ENCODE measurements around the gene EIF4B.

Gene EIF4B

DNA sequence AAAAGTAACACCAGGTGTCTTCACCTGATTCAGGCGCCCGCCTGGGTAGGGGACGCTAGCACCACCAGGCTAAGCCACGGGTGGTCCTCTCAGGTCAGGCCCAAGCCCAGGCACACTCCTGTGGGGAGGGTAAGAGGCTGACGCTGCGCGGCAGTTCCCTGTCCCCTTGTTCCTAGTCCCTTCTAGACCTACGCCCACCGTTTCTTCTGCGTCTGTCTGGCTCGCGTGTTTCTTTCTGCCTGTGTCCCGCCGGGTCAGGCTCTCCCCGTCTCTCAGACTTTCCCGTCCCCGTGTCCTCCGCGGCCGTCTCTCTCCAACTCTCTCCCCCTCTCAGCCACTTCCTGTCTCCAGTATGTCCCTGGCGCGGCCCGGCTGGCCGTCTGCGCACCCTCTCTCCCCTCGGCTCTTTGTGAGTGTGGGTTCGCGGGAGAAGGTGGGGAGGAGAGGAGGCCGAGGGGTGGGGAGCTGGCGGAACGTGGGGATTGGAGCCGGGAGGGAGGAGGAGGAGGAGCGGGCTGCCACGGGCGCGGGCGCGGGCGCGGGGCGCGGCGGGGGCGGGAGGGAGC, 40.5 kb downstream of the EIF4B start:
- peak in 55 of 56 donors; percentile 34 to 90 (median 81) for DNase-seq

DNA sequence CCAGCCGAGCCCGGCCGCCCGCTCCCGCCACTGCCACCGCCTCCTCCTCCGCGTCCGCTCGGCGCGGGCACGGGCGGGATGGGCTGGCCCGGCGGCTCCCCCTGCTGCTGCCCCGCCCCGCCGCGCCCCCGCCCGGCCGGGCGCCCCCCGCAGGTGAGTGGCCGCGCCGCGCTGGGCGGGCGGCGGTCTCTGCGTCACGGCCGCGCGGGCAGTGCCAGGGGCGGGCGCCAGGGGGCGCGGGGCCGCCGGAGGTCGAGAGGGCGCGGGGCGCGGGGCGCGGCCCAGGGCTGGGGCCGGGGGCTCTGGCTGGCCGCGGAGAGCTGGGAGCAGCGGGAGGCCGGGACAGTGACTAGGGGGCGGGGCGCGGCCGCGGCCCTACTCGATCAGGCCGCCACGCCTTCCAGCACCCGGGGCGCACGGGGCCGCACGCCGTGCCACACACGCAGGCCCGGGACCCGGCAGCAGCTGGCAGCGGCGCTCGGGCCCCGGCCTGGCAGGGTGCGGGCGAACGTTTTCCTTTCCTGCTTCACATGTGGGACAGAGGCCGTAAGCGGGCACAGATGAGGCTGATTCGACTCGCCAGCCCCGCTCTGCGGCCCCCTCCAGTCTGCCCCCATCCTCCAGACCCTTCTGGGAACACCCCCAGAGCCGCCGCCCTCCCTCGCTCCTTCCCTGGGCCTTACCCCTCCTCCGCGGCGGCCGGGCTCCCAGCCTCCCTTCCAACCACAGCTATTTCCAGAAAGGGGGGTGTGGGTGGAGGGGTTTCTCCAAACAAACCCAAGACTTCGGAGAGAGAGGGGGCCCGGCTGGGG, 41.2 kb downstream of the EIF4B start:
- peak in 40 of 56 donors; percentile 26 to 89 (median 74) for DNase-seq

GRCh38 chr12:53048033-53048779, 42.0 kb downstream of the EIF4B start:
- DNase-seq, result peak in 46 of 56 donors; percentile 17 to 80 (median 56)

GRCh38 chr12:53048780-53049401, 42.6 kb downstream of the EIF4B start:
- DNase-seq, result peak in 5 of 56 donors; percentile 19 to 58 (median 49)

GRCh38 chr12:53049571-53050318, 43.5 kb downstream of the EIF4B start, which contains the start of gene TNS2:
TNS2 (plus strand) TSS chr12:53050065; CDS start chr12:53050186, 121 bp downstream.
- DNase-seq, result peak in 11 of 56 donors; percentile 20 to 54 (median 31)

DNA sequence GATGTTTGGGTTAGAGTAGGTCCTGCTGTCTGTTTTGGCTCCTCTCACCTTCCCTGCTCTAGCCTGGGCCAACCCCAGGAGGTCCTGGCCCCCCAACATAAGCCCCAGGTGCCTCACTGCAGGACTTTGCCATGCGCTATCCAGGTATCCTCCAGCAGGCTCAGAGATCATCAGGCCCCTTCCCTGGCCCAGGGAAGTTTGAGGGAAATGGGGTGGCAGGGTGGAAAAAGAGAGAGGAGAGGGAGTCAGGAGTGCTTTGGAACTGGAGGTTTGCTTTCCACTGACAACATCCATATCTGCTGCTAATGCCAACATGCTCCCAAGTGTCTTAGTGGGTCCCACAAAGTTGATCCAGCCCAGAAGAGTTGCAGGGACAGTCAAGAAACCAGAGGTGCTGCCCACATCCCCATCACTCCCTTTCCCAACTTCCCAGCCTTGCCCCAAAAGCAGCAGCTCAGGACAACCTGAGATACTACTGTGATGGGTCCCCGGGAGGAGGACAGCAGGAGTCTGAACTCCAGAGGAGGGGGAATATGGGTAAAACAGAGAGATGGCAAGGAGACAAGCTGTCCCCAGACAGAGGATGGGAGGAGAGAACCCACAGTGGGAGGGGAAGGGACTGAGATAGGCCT, 44.3 kb downstream of the EIF4B start:
- peak in 1 of 56 donors; percentile 78 for DNase-seq

DNA sequence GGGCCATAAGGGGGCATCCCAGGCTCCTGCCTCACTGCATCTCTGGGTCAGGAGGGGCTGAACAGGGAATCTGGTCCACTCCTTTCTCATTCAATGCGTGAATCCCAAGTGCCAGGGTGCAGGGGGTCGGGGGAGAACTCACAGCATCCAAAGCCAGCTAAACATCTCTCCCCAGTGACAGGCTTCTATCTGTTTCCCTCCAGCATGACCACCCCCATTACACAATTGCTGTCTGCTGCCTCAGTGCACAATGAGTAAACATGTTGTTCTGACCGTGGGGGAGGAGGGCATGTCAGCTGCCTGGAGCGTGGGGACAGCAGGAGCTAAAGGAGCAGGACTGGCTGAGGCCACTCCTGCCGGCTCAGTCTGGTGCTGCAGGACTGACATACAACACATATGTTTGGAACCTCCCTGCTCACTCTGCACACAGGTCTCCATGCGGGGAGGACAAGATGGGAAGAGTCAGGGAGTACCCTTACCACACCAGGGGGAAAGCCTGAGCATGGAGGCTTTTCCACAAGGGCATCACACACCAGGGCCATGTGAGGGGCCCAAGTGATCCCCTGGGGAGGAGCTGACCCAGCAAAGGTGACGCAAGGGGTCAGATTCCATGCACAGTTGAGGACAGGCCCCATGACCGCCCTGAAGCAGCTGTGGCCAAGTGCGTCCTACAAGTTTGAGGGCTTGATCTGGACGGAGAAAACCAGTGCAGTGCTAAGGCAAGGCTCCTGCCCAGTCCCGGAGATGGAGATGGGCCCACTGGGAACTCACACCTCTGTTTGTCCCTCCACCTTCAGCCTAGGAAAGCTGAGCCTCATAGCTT, 45.0 kb downstream of the EIF4B start:
- peak in 54 of 56 donors; percentile 40 to 94 (median 82) for DNase-seq

- no peak for DNase-seq
These were observed 45.7 kb downstream of the EIF4B start for GRCh38 chr12:53051881-53052412.

- DNase-seq, result peak in 55 of 56 donors; percentile 36 to 95 (median 85)
These were observed 46.4 kb downstream of the EIF4B start for GRCh38 chr12:53052419-53053217.

- peak in 40 of 56 donors; percentile 4 to 71 (median 48) for DNase-seq
These were observed 47.2 kb downstream of the EIF4B start for GRCh38 chr12:53053218-53054111.

DNA sequence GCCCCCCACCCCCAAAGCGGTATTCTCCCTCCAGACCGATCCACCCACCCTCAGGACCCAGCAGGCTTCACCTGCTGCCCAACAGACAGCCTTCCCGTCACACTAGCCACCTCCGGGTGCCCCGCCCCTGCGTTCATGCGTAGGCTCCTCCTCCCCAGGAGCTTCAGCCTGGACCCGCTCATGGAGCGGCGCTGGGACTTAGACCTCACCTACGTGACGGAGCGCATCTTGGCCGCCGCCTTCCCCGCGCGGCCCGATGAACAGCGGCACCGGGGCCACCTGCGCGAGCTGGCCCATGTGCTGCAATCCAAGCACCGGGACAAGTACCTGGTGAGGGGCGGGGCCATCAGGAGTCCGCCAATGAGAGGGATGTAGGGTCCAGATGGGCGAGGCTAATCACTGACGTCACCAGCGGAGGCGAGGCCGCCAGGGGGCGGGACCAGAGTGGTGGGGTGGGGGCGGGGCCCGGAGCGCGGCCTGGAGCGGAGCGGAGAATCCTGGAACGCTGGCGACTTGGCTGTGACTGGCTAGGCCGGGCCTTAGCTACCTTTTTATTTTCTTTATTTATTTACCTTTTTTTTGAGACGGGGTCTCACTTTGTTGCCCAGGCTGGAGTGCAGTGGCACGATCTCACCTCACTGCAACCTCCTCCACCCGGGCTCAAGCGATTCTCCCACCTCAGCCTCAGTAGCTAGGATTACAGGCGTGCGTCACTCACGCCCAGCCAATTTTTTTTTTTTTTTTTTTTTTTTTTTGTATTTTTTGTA, 48.0 kb downstream of the EIF4B start:
- DNase-seq, result peak in 55 of 56 donors; percentile 67 to 98 (median 94)

DNA sequence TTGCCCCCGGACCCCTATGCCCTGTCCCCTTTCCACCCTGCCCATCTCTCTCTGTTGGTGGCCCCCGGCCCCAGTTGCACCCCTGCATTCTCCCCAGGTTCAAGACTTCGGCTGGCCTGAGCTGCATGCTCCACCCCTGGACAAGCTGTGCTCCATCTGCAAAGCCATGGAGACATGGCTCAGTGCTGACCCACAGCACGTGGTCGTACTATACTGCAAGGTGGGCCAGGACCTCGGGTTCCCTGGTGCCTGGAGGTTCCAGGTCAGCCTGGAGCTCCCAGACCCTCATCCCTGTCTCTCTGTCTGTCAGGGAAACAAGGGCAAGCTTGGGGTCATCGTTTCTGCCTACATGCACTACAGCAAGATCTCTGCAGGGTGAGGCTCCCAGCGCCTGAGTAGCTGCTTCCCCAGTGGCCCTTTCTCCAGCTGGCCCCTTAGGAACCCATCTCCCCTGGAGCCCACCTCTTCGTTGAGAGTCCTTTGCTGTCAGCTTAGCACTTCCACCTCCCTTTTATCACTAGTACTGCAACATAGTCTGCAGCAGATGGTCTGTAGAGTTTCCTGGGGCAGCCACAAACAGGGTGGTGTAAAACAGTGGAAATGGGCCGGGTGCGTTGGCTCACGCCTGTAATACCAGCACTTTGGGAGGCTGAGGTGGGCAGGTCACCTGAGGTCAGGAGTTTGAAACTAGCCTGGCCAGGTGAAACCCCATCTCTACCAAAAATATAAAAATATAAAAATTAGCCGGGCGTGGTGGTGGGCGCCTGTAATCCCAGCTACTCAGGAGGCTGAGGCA, 49.4 kb downstream of the EIF4B start:
- no peak for DNase-seq

DNA sequence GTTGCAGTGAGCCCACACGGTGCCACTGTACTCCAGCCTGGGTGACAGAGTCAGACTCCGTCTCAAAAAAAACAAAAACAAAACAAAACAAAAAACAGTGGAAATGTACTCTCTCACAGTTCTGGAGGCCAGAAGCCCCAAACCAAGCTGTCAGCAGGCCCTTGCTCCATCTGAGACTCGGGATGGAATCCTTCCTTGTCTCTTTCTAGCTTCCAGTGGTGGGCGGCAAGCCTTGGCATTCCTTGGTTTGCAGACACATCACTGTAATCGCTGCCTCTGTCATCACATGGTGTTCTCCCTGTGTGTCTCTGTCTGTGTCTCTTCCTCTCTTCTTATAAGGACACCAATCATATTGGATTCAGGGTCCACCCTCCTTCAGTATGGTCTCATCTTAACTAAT, 50.0 kb downstream of the EIF4B start:
- DNase-seq, result no peak

DNA sequence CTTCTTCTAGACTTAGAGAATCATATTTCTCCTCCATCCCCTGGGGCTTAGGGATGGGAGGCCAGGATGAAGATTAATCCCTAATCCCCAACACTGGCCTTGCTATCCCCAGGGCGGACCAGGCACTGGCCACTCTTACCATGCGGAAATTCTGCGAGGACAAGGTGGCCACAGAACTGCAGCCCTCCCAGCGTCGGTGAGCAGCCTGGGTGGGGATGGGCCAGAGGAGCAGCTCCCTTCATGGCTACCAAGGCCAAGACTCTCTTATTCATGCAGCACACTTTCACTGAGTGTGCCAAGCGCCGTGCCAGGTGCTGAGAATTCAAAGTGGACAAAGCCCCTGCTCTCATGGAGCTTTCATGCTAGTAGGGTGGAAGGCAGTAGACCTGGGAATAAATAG, 50.6 kb downstream of the EIF4B start:
- DNase-seq, result no peak

GRCh38 chr12:53057816-53058500, 51.7 kb downstream of the EIF4B start:
- DNase-seq, result no peak
